Germinal center (tissue), 1 donor: ENCODE measurements around the gene LRP5.
A peak's percentile ranks its signal among the peaks of the same experiment; 100 is the strongest.
"Not testable (repeated sequence)": the region's sequence is repeated elsewhere in the genome, so short reads cannot be mapped to it uniquely, and the experiment has no call there.

Experiments used
- DNase-seq: peaks from one replicate; pipeline ENCODE4 v3.0.0; 2012; ENCODE audit warnings: mixed read lengths, low spot score

Gene LRP5

GRCh38 chr11:68282141-68282860 lies 30.1 kb upstream of the LRP5 start:
- DNase-seq, result no peak

GRCh38 chr11:68282861-68283230 lies 29.5 kb upstream of the LRP5 start:
- DNase-seq, result no peak

- not testable (repeated sequence) for DNase-seq
Measured at GRCh38 chr11:68284588-68284987, 27.8 kb upstream of the LRP5 start.

GRCh38 chr11:68287419-68287818 lies 25.0 kb upstream of the LRP5 start:
- no peak for DNase-seq

- DNase-seq, result no peak
Measured at GRCh38 chr11:68289456-68289855, 22.9 kb upstream of the LRP5 start.

- no peak for DNase-seq
Measured at GRCh38 chr11:68293708-68294107, 18.7 kb upstream of the LRP5 start.

- DNase-seq, result no peak
Measured at GRCh38 chr11:68295271-68295670, 17.1 kb upstream of the LRP5 start.

- no peak for DNase-seq
Measured at GRCh38 chr11:68295940-68296339, 16.5 kb upstream of the LRP5 start.

- no peak for DNase-seq
Measured at GRCh38 chr11:68296344-68297051, 15.9 kb upstream of the LRP5 start.

- DNase-seq, result no peak
Measured at GRCh38 chr11:68297052-68297378, 15.4 kb upstream of the LRP5 start.

- DNase-seq, result no peak
Measured at GRCh38 chr11:68297494-68297811, 14.9 kb upstream of the LRP5 start.

GRCh38 chr11:68297812-68298658 lies 14.4 kb upstream of the LRP5 start:
- peak; percentile 79 for DNase-seq

GRCh38 chr11:68298659-68299516 lies 13.5 kb upstream of the LRP5 start:
- DNase-seq, result no peak

GRCh38 chr11:68299517-68299879 lies 12.9 kb upstream of the LRP5 start:
- not testable (repeated sequence) for DNase-seq

GRCh38 chr11:68300076-68300830 lies 12.1 kb upstream of the LRP5 start:
- no peak for DNase-seq

- DNase-seq, result no peak
Measured at GRCh38 chr11:68302256-68302655, 10.1 kb upstream of the LRP5 start.

GRCh38 chr11:68302670-68303069 lies 9.7 kb upstream of the LRP5 start:
- DNase-seq, result no peak

GRCh38 chr11:68303083-68303482 lies 9.3 kb upstream of the LRP5 start:
- DNase-seq, result no peak

GRCh38 chr11:68303982-68304780 lies 8.2 kb upstream of the LRP5 start:
- no peak for DNase-seq

GRCh38 chr11:68306636-68307035 lies 5.8 kb upstream of the LRP5 start:
- DNase-seq, result no peak

- DNase-seq, result no peak
Measured at GRCh38 chr11:68308068-68308467, 4.3 kb upstream of the LRP5 start.
